Measurements from ENCODE around the gene PIK3CD. TPM values are rescaled to one million over a fixed set of nuclear protein-coding genes. Genes with fewer than 3 reads are reported as not detected.

The PIK3CD gene
- total RNA-seq, 1 donor from 2014 or later, result 1.8 TPM

DNA sequence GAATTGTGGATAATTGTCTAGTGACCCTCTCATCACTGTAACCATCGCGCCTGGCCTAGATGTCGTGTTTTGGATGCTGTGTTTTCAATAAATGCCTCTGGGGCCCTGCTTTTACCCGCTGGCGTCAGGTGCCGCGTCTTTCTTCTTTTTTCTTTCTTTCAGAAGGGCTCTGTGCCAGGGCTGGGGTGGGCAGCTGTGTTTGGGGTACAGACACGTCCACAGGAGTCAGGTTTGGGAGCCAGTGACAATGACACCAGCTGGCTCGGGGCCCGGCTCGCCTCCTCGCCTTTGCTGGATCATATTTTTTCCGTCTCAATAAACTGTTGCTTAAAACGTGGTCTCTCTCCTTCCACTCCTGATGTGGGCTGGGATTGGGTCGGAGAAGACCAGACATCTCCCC is 46.7 kb upstream of the PIK3CD start:
- no peaks in the 10 kb centered on the region for H3K36me3 Mint-ChIP-seq
- TF ChIP-seq, protein P1, sequence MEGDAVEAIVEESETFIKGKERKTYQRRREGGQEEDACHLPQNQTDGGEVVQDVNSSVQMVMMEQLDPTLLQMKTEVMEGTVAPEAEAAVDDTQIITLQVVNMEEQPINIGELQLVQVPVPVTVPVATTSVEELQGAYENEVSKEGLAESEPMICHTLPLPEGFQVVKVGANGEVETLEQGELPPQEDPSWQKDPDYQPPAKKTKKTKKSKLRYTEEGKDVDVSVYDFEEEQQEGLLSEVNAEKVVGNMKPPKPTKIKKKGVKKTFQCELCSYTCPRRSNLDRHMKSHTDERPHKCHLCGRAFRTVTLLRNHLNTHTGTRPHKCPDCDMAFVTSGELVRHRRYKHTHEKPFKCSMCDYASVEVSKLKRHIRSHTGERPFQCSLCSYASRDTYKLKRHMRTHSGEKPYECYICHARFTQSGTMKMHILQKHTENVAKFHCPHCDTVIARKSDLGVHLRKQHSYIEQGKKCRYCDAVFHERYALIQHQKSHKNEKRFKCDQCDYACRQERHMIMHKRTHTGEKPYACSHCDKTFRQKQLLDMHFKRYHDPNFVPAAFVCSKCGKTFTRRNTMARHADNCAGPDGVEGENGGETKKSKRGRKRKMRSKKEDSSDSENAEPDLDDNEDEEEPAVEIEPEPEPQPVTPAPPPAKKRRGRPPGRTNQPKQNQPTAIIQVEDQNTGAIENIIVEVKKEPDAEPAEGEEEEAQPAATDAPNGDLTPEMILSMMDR (conservative IDR thresholded peaks at IDR 0.05), result no peak
- H3K27ac Mint-ChIP-seq, result no peak overlapping the region
- no peak overlapping the region for H3K4me3 Mint-ChIP-seq
- H3K27me3 Mint-ChIP-seq, result no peaks in the 10 kb centered on the region
- no peaks in the 10 kb centered on the region for H3K9me3 Mint-ChIP-seq
- no peaks in the 10 kb centered on the region for H3K4me1 Mint-ChIP-seq (ENCODE audit: unreplicated experiment)
- DNase-seq (ENCODE audit: extremely low spot score, unreplicated experiment), result no peak

DNA sequence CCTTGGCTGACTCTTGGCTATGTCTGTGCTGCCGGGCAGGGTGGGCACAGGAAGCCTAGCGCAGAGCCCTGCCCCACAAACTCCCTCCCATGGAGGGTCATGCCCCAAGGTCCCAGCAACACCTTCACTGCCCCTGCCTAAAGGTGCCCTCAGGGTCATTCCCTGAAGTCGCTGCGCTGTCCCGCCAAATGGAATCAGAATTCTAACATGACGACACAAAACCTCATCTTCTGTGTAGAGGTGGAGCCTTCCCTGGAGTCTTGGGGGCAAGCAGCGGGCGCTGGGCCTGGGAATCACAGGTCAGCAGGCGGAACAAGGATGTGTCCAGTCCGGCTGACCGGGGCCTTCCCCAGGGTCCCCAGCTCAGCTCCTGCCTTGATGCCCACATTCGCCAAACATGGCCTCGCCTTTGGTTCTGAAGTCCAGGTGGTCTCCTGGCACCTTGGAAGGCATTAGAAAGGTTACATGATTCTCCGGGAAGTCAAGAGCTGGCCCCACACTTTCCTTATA is 45.5 kb upstream of the PIK3CD start:
- no peaks in the 10 kb centered on the region for H3K4me1 Mint-ChIP-seq (ENCODE audit: unreplicated experiment)
- H3K9me3 Mint-ChIP-seq, result no peaks in the 10 kb centered on the region
- H3K27me3 Mint-ChIP-seq, result no peaks in the 10 kb centered on the region
- TF ChIP-seq, protein P1 (conservative IDR thresholded peaks at IDR 0.05), result no peak
- H3K27ac Mint-ChIP-seq, result no peak overlapping the region
- H3K4me3 Mint-ChIP-seq, result no peak overlapping the region
- no peak for DNase-seq (ENCODE audit: extremely low spot score, unreplicated experiment)
- H3K36me3 Mint-ChIP-seq, result no peaks in the 10 kb centered on the region

DNA sequence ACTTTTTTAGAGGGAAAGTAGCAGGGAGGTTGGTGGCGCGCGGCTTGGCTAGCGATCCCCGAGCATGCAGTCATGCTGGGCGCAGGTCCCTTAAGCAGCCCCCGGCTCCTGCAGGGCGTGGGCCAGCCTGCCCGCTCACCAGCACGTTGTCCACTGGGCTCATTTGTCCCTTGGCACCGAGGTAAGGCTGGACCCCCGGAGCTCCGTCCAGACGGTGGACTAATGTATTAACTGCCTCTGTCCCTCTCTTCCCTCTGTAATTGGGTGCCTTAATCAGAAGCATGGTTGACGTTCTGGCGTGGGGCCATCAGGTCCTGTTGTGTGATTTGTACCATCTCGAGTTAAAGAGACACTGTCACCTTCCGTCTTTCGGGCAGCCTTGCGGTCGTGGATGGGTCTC is 45.1 kb upstream of the PIK3CD start:
- no peak overlapping the region for H3K27ac Mint-ChIP-seq
- TF ChIP-seq, protein P1 (conservative IDR thresholded peaks at IDR 0.05), result no peak
- no peaks in the 10 kb centered on the region for H3K27me3 Mint-ChIP-seq
- no peaks in the 10 kb centered on the region for H3K4me1 Mint-ChIP-seq (ENCODE audit: unreplicated experiment)
- H3K4me3 Mint-ChIP-seq, result no peak overlapping the region
- DNase-seq (ENCODE audit: extremely low spot score, unreplicated experiment), result no peak
- H3K9me3 Mint-ChIP-seq, result no peaks in the 10 kb centered on the region
- H3K36me3 Mint-ChIP-seq, result no peaks in the 10 kb centered on the region

DNA sequence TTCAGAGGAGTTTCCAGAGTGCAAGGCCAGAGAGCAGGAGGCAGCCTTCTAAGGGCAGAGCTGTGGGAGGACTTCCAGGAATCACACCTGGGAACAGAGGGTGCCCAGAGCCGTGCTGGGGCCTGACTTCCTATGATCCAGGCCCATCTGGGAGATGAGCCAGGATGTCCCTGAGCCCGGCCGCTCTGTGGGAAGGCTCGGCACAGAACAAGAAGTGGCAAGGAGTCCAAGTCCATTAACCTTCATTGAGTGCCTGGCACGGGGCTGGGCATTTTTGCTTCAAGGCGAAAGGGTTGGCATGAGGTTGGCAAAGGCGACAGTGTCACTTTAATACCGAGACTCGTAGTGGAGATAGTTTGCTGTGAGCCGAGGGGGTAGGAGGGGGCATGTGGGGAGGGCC is 44.6 kb upstream of the PIK3CD start:
- Mint-ChIP-seq H3K9me3 (no peaks in the 10 kb centered on the region), H3K27ac (no peak overlapping the region), H3K27me3 (no peaks in the 10 kb centered on the region), H3K36me3 (no peaks in the 10 kb centered on the region), H3K4me3 (no peak overlapping the region), H3K4me1 (ENCODE audit: unreplicated experiment) (no peaks in the 10 kb centered on the region)
- TF ChIP-seq, protein P1 (conservative IDR thresholded peaks at IDR 0.05), result no peak
- no peak for DNase-seq (ENCODE audit: extremely low spot score, unreplicated experiment)

DNA sequence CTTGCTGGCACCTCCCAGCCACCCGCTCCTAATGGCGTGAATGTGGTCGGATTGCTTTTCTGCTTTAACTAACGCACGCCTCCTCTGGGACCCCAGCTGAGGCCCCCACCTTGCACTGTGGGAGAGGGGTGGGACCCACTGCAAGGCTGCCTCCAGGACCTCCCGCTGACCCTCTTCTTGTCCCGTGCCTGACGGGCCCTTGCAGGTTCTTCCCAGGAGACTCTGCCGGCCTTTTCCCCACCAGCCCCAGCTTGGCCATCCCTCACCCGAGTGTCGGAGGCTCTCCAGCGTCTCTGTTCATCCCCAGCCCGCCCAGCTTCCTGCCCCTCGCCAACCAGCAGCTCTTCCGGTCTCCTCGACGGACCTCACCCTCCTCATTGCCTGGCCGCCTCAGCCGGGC is 44.2 kb upstream of the PIK3CD start:
- no peak for DNase-seq (ENCODE audit: extremely low spot score, unreplicated experiment)
- no peaks in the 10 kb centered on the region for H3K36me3 Mint-ChIP-seq
- H3K27ac Mint-ChIP-seq, result no peak overlapping the region
- no peaks in the 10 kb centered on the region for H3K27me3 Mint-ChIP-seq
- H3K4me1 Mint-ChIP-seq (ENCODE audit: unreplicated experiment), result no peaks in the 10 kb centered on the region
- H3K4me3 Mint-ChIP-seq, result no peak overlapping the region
- TF ChIP-seq, protein P1 (conservative IDR thresholded peaks at IDR 0.05), result no peak
- H3K9me3 Mint-ChIP-seq, result no peaks in the 10 kb centered on the region

DNA sequence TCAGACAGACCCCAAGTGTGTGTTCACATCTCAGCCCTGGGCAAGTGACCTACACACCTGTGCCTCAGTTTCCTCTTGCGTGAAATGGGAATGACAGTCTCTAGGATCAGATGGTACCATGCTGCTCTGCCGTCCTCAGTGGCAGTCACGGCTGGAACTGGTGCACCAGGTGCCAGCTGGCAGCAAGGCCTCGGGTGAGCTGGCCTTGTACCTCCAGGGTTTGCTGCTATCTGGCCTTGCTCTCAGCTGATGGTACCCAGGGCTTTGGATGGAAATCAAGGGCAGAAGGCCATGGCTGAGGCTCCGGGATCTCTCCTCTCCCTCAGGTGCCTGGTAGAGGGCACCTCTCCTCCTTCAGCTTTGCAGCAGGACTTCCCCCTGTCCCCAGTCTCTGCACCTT is 41.5 kb upstream of the PIK3CD start:
- Mint-ChIP-seq H3K27ac (no peak overlapping the region), H3K27me3 (no peaks in the 10 kb centered on the region), H3K36me3 (no peaks in the 10 kb centered on the region), H3K4me1 (ENCODE audit: unreplicated experiment) (no peaks in the 10 kb centered on the region), H3K9me3 (no peaks in the 10 kb centered on the region), H3K4me3 (no peak overlapping the region)
- TF ChIP-seq, protein P1 (conservative IDR thresholded peaks at IDR 0.05), result no peak
- DNase-seq (ENCODE audit: extremely low spot score, unreplicated experiment), result no peak

Data from type B pancreatic cell (in vitro differentiated cells).